Activated CD4-positive, alpha-beta memory T cell treated with anti-CD3 and anti-CD28 coated beads, Interleukin-2, amount 10 ng/mL, durations not matched to agents 7 days and 5 days (primary cell): ENCODE results near the gene VWA2. TPM values are rescaled to one million over a fixed set of nuclear protein-coding genes. Genes with fewer than 3 reads are reported as not detected.

Experiments used
- CTCF ChIA-PET: fragments of 350-600 bp; sonication (Branson Sonifier 250); formaldehyde crosslinking; loops from one replicate; lab custom pipeline; 2021; ENCODE audit warnings: antibody characterized with exemption, inconsistent platforms; lab: Charles Lee
- POLR2A ChIA-PET: fragments of 350-600 bp; sonication (Branson Sonifier 250); formaldehyde crosslinking; loops from one replicate; lab custom pipeline; 2021; ENCODE audit warnings: antibody characterized with exemption; lab: Charles Lee
- DNase-seq: peaks from one replicate; pipeline ENCODE4 v3.0.0-alpha.2; 2020
- H3K27ac Mint-ChIP-seq: one replicate; pipeline ENCODE4 v1.8.0; 2021; ENCODE audit warnings: mild to moderate bottlenecking, mixed read lengths
- H3K27me3 Mint-ChIP-seq: one replicate; pipeline ENCODE4 v1.8.0; 2021; ENCODE audit warnings: mixed read lengths
- H3K36me3 Mint-ChIP-seq: one replicate; pipeline ENCODE4 v1.8.0; 2021; ENCODE audit warnings: low read depth, mixed read lengths
- H3K4me1 Mint-ChIP-seq: one replicate; pipeline ENCODE4 v1.8.0; 2021; ENCODE audit warnings: mixed read lengths
- H3K4me3 Mint-ChIP-seq: one replicate; pipeline ENCODE4 v1.8.0; 2021; ENCODE audit warnings: mild to moderate bottlenecking, mixed read lengths
- H3K9me3 Mint-ChIP-seq: one replicate; pipeline ENCODE4 v1.8.0; 2021; ENCODE audit warnings: mixed read lengths
- total RNA-seq, 2 experiments: library from RNA; stranded (reverse); gene quantifications; one replicate each; pipeline ENCODE4 v1.2.3, GENCODE V29; 2021

VWA2 gene
- total RNA-seq, 2 experiments from 2014 or later, result not detected

- CTCF ChIA-PET, result no interaction called here
- H3K9me3 Mint-ChIP-seq, result peaks cover 21% of the 10 kb centered on the region
Measured at GRCh38 chr10:114295393-114295792, 56.3 kb downstream of the VWA2 start.

GRCh38 chr10:114297136-114297705 lies 58.2 kb downstream of the VWA2 start:
- no peak overlapping the region for H3K4me3 Mint-ChIP-seq
- ChIA-PET CTCF (no interaction called here), POLR2A (no interaction called here)
- peaks cover 21% of the 10 kb centered on the region for H3K9me3 Mint-ChIP-seq
- H3K4me1 Mint-ChIP-seq, result no peaks in the 10 kb centered on the region
- peaks cover 19% of the 10 kb centered on the region for H3K36me3 Mint-ChIP-seq
- no peak overlapping the region for H3K27ac Mint-ChIP-seq
- no peaks in the 10 kb centered on the region for H3K27me3 Mint-ChIP-seq
- DNase-seq, result no peak

More at GRCh38 chr10:114295393-114295792, 56.3 kb downstream of the VWA2 start:
- no peaks in the 10 kb centered on the region for H3K4me1 Mint-ChIP-seq
- no peaks in the 10 kb centered on the region for H3K27me3 Mint-ChIP-seq
- H3K4me3 Mint-ChIP-seq, result no peak overlapping the region
- DNase-seq, result no peak
- peaks cover 19% of the 10 kb centered on the region for H3K36me3 Mint-ChIP-seq
- POLR2A ChIA-PET, result no interaction called here
- no peak overlapping the region for H3K27ac Mint-ChIP-seq

GRCh38 chr10:114300036-114300645 lies 61.1 kb downstream of the VWA2 start:
- no peak overlapping the region for H3K27ac Mint-ChIP-seq
- ChIA-PET CTCF (no interaction called here), POLR2A (no interaction called here)
- H3K9me3 Mint-ChIP-seq, result peaks cover 16% of the 10 kb centered on the region
- no peaks in the 10 kb centered on the region for H3K27me3 Mint-ChIP-seq
- peaks cover 13% of the 10 kb centered on the region for H3K4me1 Mint-ChIP-seq
- DNase-seq, result no peak
- peaks cover 15% of the 10 kb centered on the region for H3K36me3 Mint-ChIP-seq
- H3K4me3 Mint-ChIP-seq, result no peak overlapping the region

GRCh38 chr10:114301177-114301576 lies 62.1 kb downstream of the VWA2 start:
- CTCF ChIA-PET, result no interaction called here
- H3K27me3 Mint-ChIP-seq, result no peaks in the 10 kb centered on the region
- DNase-seq, result no peak
- POLR2A ChIA-PET, result no interaction called here
- peaks cover 6% of the 10 kb centered on the region for H3K9me3 Mint-ChIP-seq
- no peak overlapping the region for H3K4me3 Mint-ChIP-seq
- H3K36me3 Mint-ChIP-seq, result peaks cover 5% of the 10 kb centered on the region
- peaks cover 13% of the 10 kb centered on the region for H3K4me1 Mint-ChIP-seq
- H3K27ac Mint-ChIP-seq, result no peak overlapping the region

GRCh38 chr10:114301951-114302710 lies 63.1 kb downstream of the VWA2 start:
- Mint-ChIP-seq H3K36me3 (no peaks in the 10 kb centered on the region), H3K27ac (no peak overlapping the region), H3K4me3 (no peak overlapping the region), H3K27me3 (no peaks in the 10 kb centered on the region), H3K4me1 (peaks cover 13% of the 10 kb centered on the region), H3K9me3 (peaks cover 2% of the 10 kb centered on the region)
- POLR2A ChIA-PET, result no interaction called here
- CTCF ChIA-PET, result interaction anchor here (1.2 to 2.6 kb wide), 4 partner anchors 68 to 246 kb away, joined by 4 to 11 read pairs (median 4); no protein-coding TSS in a partner anchor
- DNase-seq, result no peak

- peak overlapping the region; percentile 75 for H3K4me3 Mint-ChIP-seq
- H3K27me3 Mint-ChIP-seq, result no peaks in the 10 kb centered on the region
- no peaks in the 10 kb centered on the region for H3K9me3 Mint-ChIP-seq
- no peak for DNase-seq
- no peaks in the 10 kb centered on the region for H3K36me3 Mint-ChIP-seq
- H3K4me1 Mint-ChIP-seq, result peaks cover 13% of the 10 kb centered on the region
- ChIA-PET POLR2A (interaction anchor here (0.9 to 1.6 kb wide), 5 partner anchors 84 to 238 kb away, joined by 3 to 4 read pairs (median 3); partner anchors contain the start of gene CCDC186), CTCF (interaction anchor here (0.6 to 2.6 kb wide), 59 partner anchors 11 to 1112 kb away, joined by 3 to 21 read pairs (median 4); partner anchors contain the start of gene FHIP2A)
- no peak overlapping the region for H3K27ac Mint-ChIP-seq
Measured at GRCh38 chr10:114303556-114303955, 64.5 kb downstream of the VWA2 start.

GRCh38 chr10:114304017-114304570 lies 65.0 kb downstream of the VWA2 start:
- CTCF ChIA-PET, result interaction anchor here (0.6 to 2.6 kb wide), 73 partner anchors 11 to 1112 kb away, joined by 3 to 21 read pairs (median 4); partner anchors contain the start of gene FHIP2A
- peak overlapping the region; percentile 24 for H3K27ac Mint-ChIP-seq
- H3K27me3 Mint-ChIP-seq, result no peaks in the 10 kb centered on the region
- DNase-seq, result peak; percentile 77
- peak overlapping the region; percentile 75 for H3K4me3 Mint-ChIP-seq
- H3K4me1 Mint-ChIP-seq, result peaks cover 13% of the 10 kb centered on the region
- no peaks in the 10 kb centered on the region for H3K9me3 Mint-ChIP-seq
- POLR2A ChIA-PET, result interaction anchor here (0.9 to 1.6 kb wide), 6 partner anchors 83 to 237 kb away, joined by 3 to 4 read pairs (median 3); partner anchors contain the start of gene CCDC186
- no peaks in the 10 kb centered on the region for H3K36me3 Mint-ChIP-seq

- Mint-ChIP-seq H3K9me3 (no peaks in the 10 kb centered on the region), H3K4me3 (peak overlapping the region; percentile 75), H3K36me3 (no peaks in the 10 kb centered on the region), H3K4me1 (peaks cover 13% of the 10 kb centered on the region), H3K27ac (peak overlapping the region; percentile 24), H3K27me3 (no peaks in the 10 kb centered on the region)
- ChIA-PET CTCF (interaction anchor here (0.6 to 2.6 kb wide), 61 partner anchors 10 to 825 kb away, joined by 3 to 21 read pairs (median 5); partner anchors contain the start of gene FHIP2A), POLR2A (interaction anchor here (1.2 to 1.6 kb wide), 3 partner anchors 154 to 237 kb away, joined by 3 to 4 read pairs (median 3); no protein-coding TSS in a partner anchor)
- peak; percentile 70 for DNase-seq
Measured at GRCh38 chr10:114304571-114305421, 65.7 kb downstream of the VWA2 start.

GRCh38 chr10:114305521-114305925 lies 66.5 kb downstream of the VWA2 start:
- H3K27ac Mint-ChIP-seq, result no peak overlapping the region
- H3K36me3 Mint-ChIP-seq, result no peaks in the 10 kb centered on the region
- POLR2A ChIA-PET, result no interaction called here
- H3K4me1 Mint-ChIP-seq, result peaks cover 13% of the 10 kb centered on the region
- no peaks in the 10 kb centered on the region for H3K27me3 Mint-ChIP-seq
- no peaks in the 10 kb centered on the region for H3K9me3 Mint-ChIP-seq
- CTCF ChIA-PET, result no interaction called here
- peak overlapping the region; percentile 75 for H3K4me3 Mint-ChIP-seq
- DNase-seq, result no peak

- Mint-ChIP-seq H3K36me3 (no peaks in the 10 kb centered on the region), H3K4me3 (no peak overlapping the region), H3K4me1 (peaks cover 13% of the 10 kb centered on the region), H3K27ac (no peak overlapping the region), H3K27me3 (no peaks in the 10 kb centered on the region), H3K9me3 (no peaks in the 10 kb centered on the region)
- no peak for DNase-seq
- POLR2A ChIA-PET, result no interaction called here
- CTCF ChIA-PET, result no interaction called here
Measured at GRCh38 chr10:114306116-114306973, 67.3 kb downstream of the VWA2 start.

GRCh38 chr10:114307731-114308130 lies 68.7 kb downstream of the VWA2 start:
- H3K36me3 Mint-ChIP-seq, result no peaks in the 10 kb centered on the region
- no peak overlapping the region for H3K4me3 Mint-ChIP-seq
- no peak overlapping the region for H3K27ac Mint-ChIP-seq
- no peaks in the 10 kb centered on the region for H3K27me3 Mint-ChIP-seq
- peaks cover 13% of the 10 kb centered on the region for H3K4me1 Mint-ChIP-seq
- ChIA-PET CTCF (no interaction called here), POLR2A (no interaction called here)
- DNase-seq, result no peak
- H3K9me3 Mint-ChIP-seq, result no peaks in the 10 kb centered on the region
